Aorta (tissue), 5 donors: Measurements from ENCODE around the gene TEX2. TPM values are rescaled to one million over a fixed set of nuclear protein-coding genes. Genes with fewer than 3 reads are reported as not detected.
"Not testable (repeated sequence)": the region's sequence is repeated elsewhere in the genome, so short reads cannot be mapped to it uniquely, and the experiment has no call there.

Source experiments
- ATAC-seq: fragments of 200-7000 bp; cut with Tn5 transposase; one replicate; pipeline ENCODE4 v1.9.1; 2022; ENCODE audit warnings: moderate library complexity; ENCODE audit not compliant: low FRiP score
- DNase-seq, 2 donors: peaks; one replicate each; pipeline ENCODE4 v3.0.0-alpha.2; 2020
- H3K27ac ChIP-seq, 2 donors: one replicate each; pipeline ENCODE4 v1.5.1; 2013; ENCODE audit warnings: low read length in 2 of 2, mild to moderate bottlenecking in 2 of 2, moderate library complexity in 2 of 2, control low read depth in 1 of 2, inconsistent platforms in 1 of 2, low read depth in 1 of 2
- H3K27me3 ChIP-seq, 2 donors: one replicate each; pipeline ENCODE4 v1.6.1; 2013; ENCODE audit warnings: control low read depth in 1 of 2, low read length in 1 of 2, mild to moderate bottlenecking in 1 of 2, moderate library complexity in 1 of 2; ENCODE audit not compliant: insufficient read depth in 2 of 2, control insufficient read depth in 1 of 2
- H3K36me3 ChIP-seq, 2 donors: one replicate each; pipeline ENCODE4 v1.6.1; 2013; ENCODE audit warnings: control low read depth in 1 of 2, low read length in 1 of 2, mild to moderate bottlenecking in 1 of 2; ENCODE audit not compliant: insufficient read depth in 2 of 2, control insufficient read depth in 1 of 2
- H3K4me1 ChIP-seq, 2 donors: one replicate each; pipeline ENCODE4 v1.6.1; 2013; ENCODE audit warnings: low read length in 2 of 2, control low read depth in 1 of 2, mild to moderate bottlenecking in 1 of 2, moderate library complexity in 1 of 2; ENCODE audit not compliant: insufficient read depth in 2 of 2, control insufficient read depth in 1 of 2
- H3K4me3 ChIP-seq, 2 donors: one replicate each; pipeline ENCODE4 v1.5.1; 2013; ENCODE audit warnings: low read length in 2 of 2, control low read depth in 1 of 2, mild to moderate bottlenecking in 1 of 2
- H3K9me3 ChIP-seq: one replicate; pipeline ENCODE4 v1.6.1; 2013; ENCODE audit warnings: mild to moderate bottlenecking, low read length; ENCODE audit not compliant: control insufficient read depth
- WGBS, 2 donors: extraction: QIAGEN DNeasy Blood & Tissue Kit; methylation state at CpG; one replicate each; pipeline ENCODE4 v1.1.7; 2013; 5-methylcytosine and 5-hydroxymethylcytosine counted together
- intact Hi-C, 2 donors: fragments of 100-400 bp; cut with DNase I; formaldehyde crosslinking; loops; one replicate each; pipeline versions ENCODE4 v1.14.2 to v1.15.0; 2022
- polyA plus RNA-seq, 2 donors: library from polyadenylated mRNA; stranded (reverse); fragments of 200-250 nt; gene quantifications; one replicate each; pipeline ENCODE4 v1.2.3, GENCODE V29; 2013
- total RNA-seq, 2 donors: library from RNA; stranded (reverse); fragmentation: NEBNext Ultra II Directional; extraction: Animal tissue kit (Norgen Biotek cat#: 25700); gene quantifications; one replicate each; pipeline ENCODE4 v1.2.1, GENCODE V29; 2021
- donor health status: healthy with polysubstance abuse.
- donor health status: Bipolar disorder and iron deficiency.
- donor health status: DM: no; HTN: no; CAD: no.
- donor health status: DM: no; HTN: no; CAD: no.
- donor health status: DM: yes; HTN: yes; CAD: no.

The TEX2 gene
- total and polyA plus RNA-seq, 4 donors: 10.9 to 29.4 (median 24.2) TPM

- Histone ChIP-seq H3K36me3 (no peaks in the 10 kb centered on the region), H3K9me3 (no peaks in the 10 kb centered on the region), H3K4me1 (no peaks in the 10 kb centered on the region), H3K4me3 (no peak overlapping the region), H3K27ac (no peak overlapping the region), H3K27me3 (no peaks in the 10 kb centered on the region)
- 96% methylated on average over 11 of the region's 11 CpGs for WGBS, 2 donors
- ATAC-seq (no peak), DNase-seq (no peak)
- intact Hi-C loops: no loop called here
Measured at GRCh38 chr17:64187093-64187895, 75.8 kb downstream of the TEX2 start.

DNA sequence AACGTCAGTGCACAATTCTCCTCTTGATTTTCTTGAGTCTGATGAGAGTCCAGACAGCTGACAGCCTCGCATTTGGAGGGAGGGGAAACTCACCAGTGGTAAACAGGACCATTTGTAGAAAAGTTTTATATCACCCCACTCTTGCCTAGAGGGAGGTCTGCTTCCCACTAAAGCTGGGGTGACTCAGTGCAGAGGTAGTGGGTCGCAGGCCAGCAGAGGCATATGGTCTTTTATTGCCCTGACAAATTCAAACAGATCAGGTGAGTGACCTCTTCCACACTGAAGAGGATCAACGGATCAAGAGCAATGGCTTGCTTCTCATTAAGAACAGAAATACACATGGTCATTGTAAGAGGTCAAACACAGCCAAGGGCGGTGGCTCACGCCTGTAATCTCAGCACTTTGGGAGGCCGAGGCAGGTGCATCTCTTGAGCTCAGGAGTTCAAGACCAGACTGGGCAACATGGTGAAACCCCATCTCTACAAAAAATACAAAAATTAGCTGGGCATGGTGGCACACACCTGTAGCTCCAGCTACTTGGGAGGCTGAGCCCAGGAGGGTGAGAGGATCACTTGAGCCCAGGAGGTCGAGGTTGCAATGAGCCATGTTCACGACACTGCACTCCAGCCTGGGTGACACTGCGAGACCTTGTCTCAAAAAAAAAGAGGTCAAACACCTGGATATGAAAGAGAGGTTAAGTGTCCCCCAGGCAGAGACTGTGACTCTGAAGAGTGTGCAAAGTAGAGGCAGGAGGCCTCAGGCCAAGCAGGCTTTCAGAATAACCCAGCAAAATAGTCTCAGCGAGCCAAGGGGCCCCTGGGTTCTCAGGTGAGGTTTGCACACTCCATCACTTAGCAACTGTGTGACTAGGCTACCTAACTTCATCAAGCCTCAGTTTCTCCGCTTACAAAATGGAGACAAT is 76.6 kb downstream of the TEX2 start:
- DNase-seq (no peak), ATAC-seq (no peak)
- Histone ChIP-seq H3K27ac (no peak overlapping the region), H3K27me3 (no peaks in the 10 kb centered on the region), H3K9me3 (no peaks in the 10 kb centered on the region), H3K4me3 (no peak overlapping the region), H3K4me1 (no peaks in the 10 kb centered on the region), H3K36me3 (no peaks in the 10 kb centered on the region)
- WGBS, 2 donors: 94 to 95% methylated on average over 12 of the region's 12 CpGs
- intact Hi-C loops: no loop called here

- intact Hi-C loops, H3K4me1 ChIP-seq, H3K4me3 ChIP-seq, H3K27me3 ChIP-seq, H3K9me3 ChIP-seq, H3K36me3 ChIP-seq, H3K27ac ChIP-seq: not testable (repeated sequence)
- ATAC-seq (peak; percentile 64), DNase-seq (peak; percentile 80 to 86)
- 12 to 16% methylated on average over 9 of the region's 9 CpGs for WGBS, 2 donors
Measured at GRCh38 chr17:64185557-64185956, 77.5 kb downstream of the TEX2 start.

DNA sequence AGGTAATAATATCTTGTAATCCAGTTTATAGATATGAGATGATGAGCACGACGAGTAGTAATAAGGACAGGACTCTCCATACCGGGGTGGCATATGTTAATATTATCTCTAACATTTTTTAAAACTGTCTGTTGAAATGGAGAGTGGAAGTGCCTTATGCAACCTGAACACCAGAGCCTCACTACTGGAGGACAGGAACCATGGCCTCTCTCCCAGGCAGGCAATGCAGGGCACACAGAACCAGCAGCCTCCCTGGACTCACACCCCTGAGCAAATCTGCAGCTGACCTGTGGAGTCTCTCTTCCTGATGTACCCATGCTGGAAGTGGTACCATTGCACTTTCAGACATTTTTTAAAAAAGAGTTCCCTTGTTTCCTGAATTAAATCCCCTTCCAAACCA is 78.0 kb downstream of the TEX2 start:
- intact Hi-C loops: no loop called here
- no peak for DNase-seq
- WGBS, 2 donors: 92 to 93% methylated on average over 3 of the region's 3 CpGs
- Histone ChIP-seq H3K4me1 (peaks cover 0 to 7% of the 10 kb centered on the region in 2 donors), H3K27me3 (no peaks in the 10 kb centered on the region), H3K36me3 (no peaks in the 10 kb centered on the region), H3K4me3 (no peak overlapping the region), H3K9me3 (no peaks in the 10 kb centered on the region), H3K27ac (peak overlapping the region in 1 of 2 donors; percentile 1)
- no peak for ATAC-seq

DNA sequence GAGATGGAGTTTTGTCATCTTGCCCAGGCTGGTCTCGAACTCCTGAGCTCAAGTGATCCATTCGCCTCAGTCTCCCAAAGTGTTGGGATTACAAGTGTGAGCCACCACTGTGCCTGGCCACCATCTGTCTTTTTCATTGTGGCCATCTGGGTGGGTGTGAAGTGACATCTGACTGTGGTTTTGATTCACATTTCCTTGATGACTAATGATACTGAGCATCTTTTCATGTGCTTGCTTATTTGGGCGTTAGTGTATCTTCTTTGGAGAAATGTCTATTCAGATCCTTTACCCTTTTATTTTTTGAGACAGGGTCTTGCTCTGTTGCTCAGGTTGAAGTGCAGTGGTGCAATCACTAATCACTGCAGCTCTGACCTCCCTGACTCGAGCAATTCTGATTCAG is 79.2 kb downstream of the TEX2 start:
- ATAC-seq (no peak), DNase-seq (no peak)
- no peak overlapping the region for H3K4me3 ChIP-seq
- no peaks in the 10 kb centered on the region for H3K9me3 ChIP-seq
- no peaks in the 10 kb centered on the region for H3K27me3 ChIP-seq
- WGBS, 2 donors: 93 to 94% methylated on average over 4 of the region's 4 CpGs
- no peaks in the 10 kb centered on the region for H3K36me3 ChIP-seq
- no peak overlapping the region for H3K27ac ChIP-seq
- H3K4me1 ChIP-seq: peaks cover 0 to 7% of the 10 kb centered on the region in 2 donors
- intact Hi-C loops: no loop called here

DNA sequence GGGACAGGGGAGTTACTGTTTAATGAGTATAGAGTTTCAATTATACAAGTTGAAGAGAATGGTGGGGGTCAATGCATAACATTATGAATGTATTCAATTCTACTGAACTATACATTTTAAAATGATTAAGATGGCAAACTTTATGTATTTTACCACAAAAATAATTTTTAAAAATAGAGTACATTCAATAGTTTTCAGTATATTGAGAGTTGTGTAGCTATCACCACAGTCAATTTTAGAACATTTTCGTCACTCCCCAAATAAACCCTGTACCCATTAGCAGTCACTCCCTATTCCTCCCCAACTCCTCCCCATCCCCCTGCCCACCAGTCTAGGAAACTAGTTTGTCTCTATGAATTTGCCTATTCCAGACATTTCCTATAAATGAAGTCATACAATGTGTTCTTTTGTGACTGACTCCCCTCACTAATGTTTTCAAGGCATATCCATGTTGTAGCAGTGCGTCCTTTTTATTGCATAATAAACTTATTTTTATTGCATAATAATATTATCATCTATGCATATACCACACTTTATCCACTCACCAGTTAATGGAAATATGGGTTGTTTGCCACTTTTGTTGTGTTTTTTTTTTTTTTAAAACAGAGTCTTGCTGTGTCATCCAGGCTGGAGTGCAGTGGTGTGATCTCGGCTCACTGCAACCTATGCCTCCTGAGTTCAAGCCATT is 80.6 kb downstream of the TEX2 start:
- H3K9me3 ChIP-seq: no peaks in the 10 kb centered on the region
- 94 to 97% methylated on average over 3 of the region's 3 CpGs for WGBS, 2 donors
- H3K27me3 ChIP-seq: no peaks in the 10 kb centered on the region
- no peaks in the 10 kb centered on the region for H3K36me3 ChIP-seq
- no peak overlapping the region for H3K4me3 ChIP-seq
- ATAC-seq: no peak
- peaks cover 0 to 7% of the 10 kb centered on the region in 2 donors for H3K4me1 ChIP-seq
- intact Hi-C loops: no loop called here
- no peak overlapping the region for H3K27ac ChIP-seq
- DNase-seq: no peak

GRCh38 chr17:64180089-64181073 is 82.7 kb downstream of the TEX2 start:
- no peaks in the 10 kb centered on the region for H3K9me3 ChIP-seq
- intact Hi-C loops: no loop called here
- WGBS, 2 donors: 37 to 45% methylated on average over 11 of the region's 11 CpGs
- peak overlapping the region in 1 of 2 donors; percentile 25 for H3K27ac ChIP-seq
- DNase-seq (no peak), ATAC-seq (peak; percentile 34)
- H3K36me3 ChIP-seq: no peaks in the 10 kb centered on the region
- H3K27me3 ChIP-seq: no peaks in the 10 kb centered on the region
- H3K4me3 ChIP-seq: no peak overlapping the region
- peaks cover 3 to 7% of the 10 kb centered on the region in 2 donors for H3K4me1 ChIP-seq
